Neuronal stem cell (in vitro differentiated cells): Measurements from ENCODE around the gene SYNDIG1.
A peak's percentile ranks its signal among the peaks of the same experiment; 100 is the strongest.

ENCODE experiments used
- DNase-seq: peaks from one replicate; pipeline ENCODE4 v3.0.0-alpha.2; 2013; ENCODE audit warnings: low spot score
- H2AFZ ChIP-seq: one replicate; pipeline ENCODE4 v1.6.1; 2013; ENCODE audit warnings: mild to moderate bottlenecking, low read length, inconsistent platforms
- H2AK5ac ChIP-seq: 2 replicates; pipeline ENCODE4 v1.6.1; 2013; ENCODE audit warnings: low read depth, mild to moderate bottlenecking, inconsistent platforms, low read length, moderate library complexity, mixed read lengths
- H2BK120ac ChIP-seq: 2 replicates; pipeline ENCODE4 v1.6.1; 2013; ENCODE audit warnings: low read depth, mild to moderate bottlenecking, inconsistent platforms, low read length, moderate library complexity, mixed read lengths
- H2BK12ac ChIP-seq: one replicate; pipeline ENCODE4 v1.6.1; 2013; ENCODE audit warnings: low read length, inconsistent platforms
- H2BK15ac ChIP-seq: 2 replicates; pipeline ENCODE4 v1.6.1; 2013; ENCODE audit warnings: mild to moderate bottlenecking, low read length, inconsistent platforms, mixed read lengths
- H2BK5ac ChIP-seq: one replicate; pipeline ENCODE4 v1.6.1; 2013; ENCODE audit warnings: inconsistent platforms, mild to moderate bottlenecking, low read length, moderate library complexity
- H3K14ac ChIP-seq: one replicate; pipeline ENCODE4 v1.6.1; 2013; ENCODE audit warnings: low read length, inconsistent platforms
- H3K18ac ChIP-seq: 2 replicates; pipeline ENCODE4 v1.6.1; 2013; ENCODE audit warnings: low read length, inconsistent platforms
- H3K23ac ChIP-seq: 2 replicates; pipeline ENCODE4 v1.6.1; 2013; ENCODE audit warnings: low read depth, mild to moderate bottlenecking, mixed read lengths, low read length, inconsistent platforms; ENCODE audit not compliant: poor library complexity
- H3K27ac ChIP-seq: replicated peaks from 3 replicates; pipeline ENCODE4 v1.5.1; 2013; ENCODE audit warnings: low read length, inconsistent platforms
- H3K27me3 ChIP-seq, 3 experiments: 2 replicates each; pipeline ENCODE4 v1.6.1; 2013; ENCODE audit warnings: low read length in 3 of 3, mild to moderate bottlenecking in 2 of 3, inconsistent platforms in 1 of 3, low read depth in 1 of 3, mixed read lengths in 1 of 3, moderate library complexity in 1 of 3; ENCODE audit not compliant: control insufficient read depth in 3 of 3, insufficient read depth in 3 of 3
- H3K36me3 ChIP-seq, 2 donors: replicated peaks in 1 of 2; 2 replicates each; pipeline ENCODE4 v1.6.1; 2013; ENCODE audit warnings: low read length in 2 of 2; ENCODE audit not compliant: control insufficient read depth in 2 of 2, insufficient read depth in 2 of 2
- H3K4ac ChIP-seq: 2 replicates; pipeline ENCODE4 v1.6.1; 2013; ENCODE audit warnings: inconsistent platforms, mild to moderate bottlenecking, low read length, moderate library complexity
- H3K4me1 ChIP-seq, 2 donors: 1 replicate in 1 of 2; 2 replicates in 1 of 2; pipeline ENCODE4 v1.6.1; 2013; ENCODE audit warnings: low read length in 2 of 2, low read depth in 1 of 2; ENCODE audit not compliant: control insufficient read depth in 2 of 2, insufficient read depth in 1 of 2
- H3K4me2 ChIP-seq: one replicate; pipeline ENCODE4 v1.6.1; 2013; ENCODE audit warnings: mild to moderate bottlenecking, low read length, inconsistent platforms; ENCODE audit not compliant: insufficient read depth, poor library complexity, severe bottlenecking
- H3K4me3 ChIP-seq, 2 donors: 2 replicates each; pipeline ENCODE4 v1.5.1; 2013; ENCODE audit warnings: low read length in 2 of 2, mild to moderate bottlenecking in 2 of 2, inconsistent platforms in 1 of 2, moderate library complexity in 1 of 2
- H3K79me1 ChIP-seq: one replicate; pipeline ENCODE4 v1.6.1; 2013; ENCODE audit warnings: low read depth, mild to moderate bottlenecking, inconsistent platforms, low read length, moderate library complexity
- H3K9ac ChIP-seq: one replicate; pipeline ENCODE4 v1.6.1; 2013; ENCODE audit warnings: mild to moderate bottlenecking, low read depth, low read length, inconsistent platforms; ENCODE audit not compliant: poor library complexity
- H3K9me3 ChIP-seq, 2 donors: replicated peaks in 1 of 2; 2 replicates each; pipeline versions ENCODE3 to v1.6.1; 2013; ENCODE audit warnings: low read length in 2 of 2, mild to moderate bottlenecking in 2 of 2, inconsistent platforms in 1 of 2, low read depth in 1 of 2, mixed read lengths in 1 of 2, moderate library complexity in 1 of 2; ENCODE audit not compliant: control insufficient read depth in 2 of 2, insufficient read depth in 1 of 2
- H4K8ac ChIP-seq: one replicate; pipeline ENCODE4 v1.6.1; 2013; ENCODE audit warnings: low read depth, mild to moderate bottlenecking, inconsistent platforms, low read length, moderate library complexity
- H4K91ac ChIP-seq: one replicate; pipeline ENCODE4 v1.6.1; 2013; ENCODE audit warnings: low read length, low read depth, mild to moderate bottlenecking, inconsistent platforms; ENCODE audit not compliant: poor library complexity
- WGBS, 2 donors: extraction: QIAGEN DNeasy Blood & Tissue Kit; methylation state at CpG; one replicate each; pipeline ENCODE4 v1.1.7; 2013; ENCODE audit warnings: missing lambda C conversion rate in 2 of 2, mixed read lengths in 1 of 2; ENCODE audit not compliant: insufficient read length in 2 of 2, insufficient replicate concordance in 1 of 2; ENCODE audit errors: extremely low coverage in 2 of 2; 5-methylcytosine and 5-hydroxymethylcytosine counted together

Gene SYNDIG1

GRCh38 chr20:24576447-24576846 lies 107.0 kb downstream of the SYNDIG1 start:
- no peak for DNase-seq
- Histone ChIP-seq H4K8ac (no peak overlapping the region), H2BK120ac (no peak overlapping the region), H3K9me3 (no peaks in the 10 kb centered on the region), H3K4me1 (peaks cover 0 to 5% of the 10 kb centered on the region in 2 donors), H3K14ac (no peak overlapping the region), H3K4me3 (no peak overlapping the region), H3K27ac (no peak overlapping the region), H2BK12ac (no peak overlapping the region), H3K18ac (no peak overlapping the region), H2BK15ac (no peak overlapping the region), H3K4ac (no peak overlapping the region), H3K36me3 (no peaks in the 10 kb centered on the region), H3K23ac (no peak overlapping the region), H2AK5ac (no peak overlapping the region), H3K4me2 (no peak overlapping the region), H3K27me3 (no peaks in the 10 kb centered on the region), H3K9ac (no peak overlapping the region), H3K79me1 (no peaks in the 10 kb centered on the region), H2BK5ac (no peak overlapping the region), H2AFZ (no peak overlapping the region), H4K91ac (no peak overlapping the region)
- WGBS, 2 donors: no CpG with 5 or more reads among the region's 11 CpGs

GRCh38 chr20:24577271-24577909 lies 108.0 kb downstream of the SYNDIG1 start:
- Histone ChIP-seq H3K9me3 (peaks cover 0 to 3% of the 10 kb centered on the region in 2 donors), H3K4me3 (peak overlapping the region in 1 of 2 donors; percentile 54), H3K18ac (no peak overlapping the region), H3K14ac (no peak overlapping the region), H2BK120ac (no peak overlapping the region), H3K27ac (no peak overlapping the region), H3K9ac (no peak overlapping the region), H3K27me3 (no peaks in the 10 kb centered on the region), H3K4me1 (peaks cover 0 to 5% of the 10 kb centered on the region in 2 donors), H3K36me3 (peaks cover 0 to 2% of the 10 kb centered on the region in 2 donors), H2AFZ (no peak overlapping the region), H3K4ac (no peak overlapping the region), H2AK5ac (no peak overlapping the region), H3K79me1 (no peaks in the 10 kb centered on the region), H2BK5ac (no peak overlapping the region), H3K4me2 (no peak overlapping the region), H2BK15ac (no peak overlapping the region), H2BK12ac (no peak overlapping the region), H4K8ac (no peak overlapping the region), H4K91ac (no peak overlapping the region), H3K23ac (no peak overlapping the region)
- DNase-seq: no peak
- no CpG with 5 or more reads among the region's 10 CpGs for WGBS, 2 donors

GRCh38 chr20:24578567-24579415 lies 109.4 kb downstream of the SYNDIG1 start:
- H3K27me3 ChIP-seq: no peaks in the 10 kb centered on the region
- no peaks in the 10 kb centered on the region for H3K79me1 ChIP-seq
- no peak overlapping the region for H3K9ac ChIP-seq
- no peak overlapping the region for H2BK120ac ChIP-seq
- no peak overlapping the region for H2AK5ac ChIP-seq
- no peak overlapping the region for H3K27ac ChIP-seq
- no peak overlapping the region for H2BK15ac ChIP-seq
- WGBS, 2 donors: no CpG with 5 or more reads among the region's 19 CpGs
- H3K4ac ChIP-seq: no peak overlapping the region
- H3K4me3 ChIP-seq: no peak overlapping the region
- H4K8ac ChIP-seq: no peak overlapping the region
- DNase-seq: no peak
- no peak overlapping the region for H2BK12ac ChIP-seq
- H3K36me3 ChIP-seq: peaks cover 0 to 2% of the 10 kb centered on the region in 2 donors
- H3K4me2 ChIP-seq: no peak overlapping the region
- no peak overlapping the region for H3K18ac ChIP-seq
- H3K9me3 ChIP-seq: peaks cover 0 to 3% of the 10 kb centered on the region in 2 donors
- H3K4me1 ChIP-seq: peaks cover 0 to 6% of the 10 kb centered on the region in 2 donors
- H2AFZ ChIP-seq: no peak overlapping the region
- H4K91ac ChIP-seq: no peak overlapping the region
- H3K23ac ChIP-seq: no peak overlapping the region
- H3K14ac ChIP-seq: no peak overlapping the region
- H2BK5ac ChIP-seq: no peak overlapping the region

GRCh38 chr20:24579475-24579874 lies 110.0 kb downstream of the SYNDIG1 start:
- no peaks in the 10 kb centered on the region for H3K79me1 ChIP-seq
- H4K91ac ChIP-seq: no peak overlapping the region
- no peak overlapping the region for H3K4ac ChIP-seq
- no peak for DNase-seq
- H2BK120ac ChIP-seq: no peak overlapping the region
- H3K14ac ChIP-seq: no peak overlapping the region
- H3K9me3 ChIP-seq: peaks cover 0 to 3% of the 10 kb centered on the region in 2 donors
- peaks cover 0 to 6% of the 10 kb centered on the region in 2 donors for H3K4me1 ChIP-seq
- H4K8ac ChIP-seq: no peak overlapping the region
- peaks cover 0 to 2% of the 10 kb centered on the region in 2 donors for H3K36me3 ChIP-seq
- H3K18ac ChIP-seq: no peak overlapping the region
- H2BK15ac ChIP-seq: no peak overlapping the region
- H3K27ac ChIP-seq: no peak overlapping the region
- no peak overlapping the region for H2AFZ ChIP-seq
- H3K4me2 ChIP-seq: no peak overlapping the region
- H3K27me3 ChIP-seq: no peaks in the 10 kb centered on the region
- WGBS, 2 donors: no CpG with 5 or more reads among the region's 10 CpGs
- no peak overlapping the region for H2BK5ac ChIP-seq
- no peak overlapping the region for H2AK5ac ChIP-seq
- H2BK12ac ChIP-seq: no peak overlapping the region
- no peak overlapping the region for H3K23ac ChIP-seq
- H3K9ac ChIP-seq: no peak overlapping the region
- peak overlapping the region in 1 of 2 donors; percentile 38 for H3K4me3 ChIP-seq
